HG03565 (cell line): Measurements from ENCODE around the gene PCDHGB4.
"Not testable (repeated sequence)": the region's sequence is repeated elsewhere in the genome, so short reads cannot be mapped to it uniquely, and the experiment has no call there.

Experiments
- ATAC-seq: cut with Tn5 transposase; IDR thresholded peaks from one replicate; pipeline ENCODE4 v1.9.1; 2021; ENCODE audit warnings: mild to moderate bottlenecking, moderate library complexity; ENCODE audit not compliant: unreplicated experiment

PCDHGB4 gene

GRCh38 chr5:141366016-141366896 is 21.2 kb upstream of the PCDHGB4 start:
- no peak for ATAC-seq

DNA sequence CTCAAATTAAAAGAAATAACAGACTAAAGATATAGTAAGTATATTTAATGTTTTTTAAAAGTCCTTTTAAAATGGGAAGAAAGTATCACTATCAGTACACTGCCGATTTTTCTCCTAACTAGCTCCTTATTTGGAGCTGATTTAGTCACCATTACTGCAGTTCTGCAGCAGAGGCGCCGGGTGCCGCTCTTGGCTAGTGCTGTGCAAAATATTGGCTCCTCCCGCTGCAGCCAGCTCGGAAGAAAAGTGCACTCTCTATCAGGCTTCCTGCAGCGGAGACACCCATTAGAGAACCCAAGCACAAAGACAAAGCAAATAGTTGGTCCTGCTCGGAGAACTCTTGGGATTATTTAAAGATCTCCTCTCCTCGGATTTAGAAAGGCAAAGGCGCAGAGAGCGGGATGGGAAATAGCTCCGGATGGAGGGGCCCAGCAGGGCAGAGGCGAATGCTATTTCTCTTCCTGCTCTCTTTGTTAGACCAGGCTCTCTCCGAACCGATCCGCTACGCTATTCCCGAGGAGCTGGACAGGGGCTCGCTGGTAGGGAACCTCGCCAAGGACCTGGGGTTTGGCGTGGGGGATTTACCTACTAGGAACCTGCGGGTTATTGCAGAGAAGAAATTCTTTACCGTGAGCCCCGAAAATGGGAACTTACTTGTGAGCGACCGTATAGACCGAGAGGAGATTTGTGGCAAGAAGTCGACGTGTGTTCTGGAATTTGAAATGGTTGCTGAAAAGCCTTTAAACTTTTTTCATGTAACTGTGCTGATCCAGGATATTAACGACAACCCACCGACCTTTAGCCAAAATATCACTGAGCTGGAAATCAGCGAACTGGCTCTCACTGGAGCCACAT is 17.3 kb upstream of the PCDHGB4 start, which contains the start of gene PCDHGB3:
PCDHGB3 (plus strand) TSS at position 249 of the 855 bp plus-strand sequence; CDS start at position 402, 153 bp downstream.
- ATAC-seq, result peak; percentile 98

- ATAC-seq, result no peak
Observed at GRCh38 chr5:141371572-141372475, 15.7 kb upstream of the PCDHGB4 start.

DNA sequence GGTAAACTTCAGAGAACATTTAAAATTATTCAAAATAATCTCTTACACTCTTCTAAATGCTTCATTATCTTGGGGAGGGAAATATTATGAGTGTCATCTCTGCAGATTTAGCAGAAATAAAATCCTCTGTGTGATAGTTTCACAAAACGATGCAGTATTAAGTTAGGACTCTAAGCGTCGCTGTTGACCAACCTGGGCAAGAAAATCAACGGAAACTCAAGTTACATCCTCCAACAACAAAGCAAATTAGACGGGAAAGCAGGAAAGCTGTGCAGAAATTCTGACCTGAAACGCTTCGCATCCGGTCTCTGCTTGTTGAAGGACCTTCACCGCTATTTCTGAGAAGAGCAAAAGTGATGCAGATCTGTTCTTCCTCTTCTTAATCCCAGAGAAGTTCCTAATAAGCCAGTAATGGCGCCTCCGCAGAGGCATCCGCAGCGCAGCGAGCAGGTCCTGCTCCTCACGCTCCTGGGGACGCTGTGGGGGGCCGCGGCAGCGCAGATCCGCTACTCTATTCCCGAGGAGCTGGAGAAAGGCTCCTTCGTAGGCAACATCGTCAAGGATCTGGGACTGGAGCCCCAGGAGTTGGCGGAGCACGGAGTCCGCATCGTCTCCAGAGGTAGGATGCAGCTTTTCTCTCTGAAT is 13.7 kb upstream of the PCDHGB4 start, which contains the start of gene PCDHGA6:
PCDHGA6 (plus strand) TSS at position 219 of the 645 bp plus-strand sequence; CDS start at position 412, 193 bp downstream.
- ATAC-seq, result no peak

GRCh38 chr5:141374627-141375026 is 12.9 kb upstream of the PCDHGB4 start:
- ATAC-seq, result no peak

DNA sequence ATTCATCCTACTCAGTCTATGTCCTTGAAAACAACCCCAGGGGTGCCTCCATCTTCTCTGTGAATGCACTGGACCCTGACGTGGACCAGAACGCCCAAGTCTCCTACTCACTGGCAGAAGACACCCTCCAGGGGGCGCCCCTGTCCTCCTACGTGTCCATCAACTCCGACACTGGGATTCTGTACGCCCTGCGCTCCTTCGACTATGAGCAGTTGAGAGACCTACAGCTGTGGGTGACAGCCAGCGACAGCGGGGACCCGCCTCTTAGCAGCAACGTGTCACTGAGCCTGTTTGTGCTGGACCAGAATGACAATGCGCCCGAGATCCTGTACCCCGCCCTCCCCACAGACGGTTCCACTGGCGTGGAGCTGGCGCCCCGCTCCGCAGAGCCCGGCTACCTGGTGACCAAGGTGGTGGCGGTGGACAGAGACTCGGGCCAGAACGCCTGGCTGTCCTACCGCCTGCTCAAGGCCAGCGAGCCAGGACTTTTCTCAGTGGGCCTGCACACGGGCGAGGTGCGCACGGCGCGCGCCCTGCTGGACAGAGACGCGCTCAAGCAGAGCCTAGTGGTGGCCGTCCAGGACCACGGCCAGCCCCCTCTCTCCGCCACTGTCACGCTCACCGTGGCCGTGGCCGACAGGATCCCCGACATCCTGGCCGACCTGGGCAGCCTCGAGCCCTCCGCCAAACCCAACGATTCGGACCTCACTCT is 11.9 kb upstream of the PCDHGB4 start:
- not testable (repeated sequence) for ATAC-seq

GRCh38 chr5:141382469-141383294 is 4.8 kb upstream of the PCDHGB4 start, which contains the start of gene PCDHGA7:
PCDHGA7 (plus strand) TSS chr5:141382742; CDS start chr5:141382900, 158 bp downstream.
- no peak for ATAC-seq

- ATAC-seq, result no peak
Observed at GRCh38 chr5:141383345-141383744, 4.2 kb upstream of the PCDHGB4 start.

- ATAC-seq, result no peak
Observed at GRCh38 chr5:141384471-141385267, 2.8 kb upstream of the PCDHGB4 start.

- ATAC-seq, result no peak
Observed at GRCh38 chr5:141388661-141389060, 1.2 kb downstream of the PCDHGB4 start.

GRCh38 chr5:141389153-141390042 is 1.9 kb downstream of the PCDHGB4 start:
- ATAC-seq, result no peak

- ATAC-seq, result no peak
Observed at GRCh38 chr5:141392429-141393198, 5.1 kb downstream of the PCDHGB4 start, which contains the start of gene PCDHGA8. PCDHGA8 (plus strand) TSS chr5:141392633; CDS start chr5:141392814, 181 bp downstream.

- no peak for ATAC-seq
Observed at GRCh38 chr5:141393267-141393666, 5.8 kb downstream of the PCDHGB4 start.

- not testable (repeated sequence) for ATAC-seq
Observed at GRCh38 chr5:141394401-141395187, 7.1 kb downstream of the PCDHGB4 start.
